Measurements from ENCODE around the gene CCDC170.
A peak's percentile ranks its signal among the peaks of the same experiment; 100 is the strongest.
"Not testable (repeated sequence)": the region's sequence is repeated elsewhere in the genome, so short reads cannot be mapped to it uniquely, and the experiment has no call there.

Gene CCDC170, protein sequence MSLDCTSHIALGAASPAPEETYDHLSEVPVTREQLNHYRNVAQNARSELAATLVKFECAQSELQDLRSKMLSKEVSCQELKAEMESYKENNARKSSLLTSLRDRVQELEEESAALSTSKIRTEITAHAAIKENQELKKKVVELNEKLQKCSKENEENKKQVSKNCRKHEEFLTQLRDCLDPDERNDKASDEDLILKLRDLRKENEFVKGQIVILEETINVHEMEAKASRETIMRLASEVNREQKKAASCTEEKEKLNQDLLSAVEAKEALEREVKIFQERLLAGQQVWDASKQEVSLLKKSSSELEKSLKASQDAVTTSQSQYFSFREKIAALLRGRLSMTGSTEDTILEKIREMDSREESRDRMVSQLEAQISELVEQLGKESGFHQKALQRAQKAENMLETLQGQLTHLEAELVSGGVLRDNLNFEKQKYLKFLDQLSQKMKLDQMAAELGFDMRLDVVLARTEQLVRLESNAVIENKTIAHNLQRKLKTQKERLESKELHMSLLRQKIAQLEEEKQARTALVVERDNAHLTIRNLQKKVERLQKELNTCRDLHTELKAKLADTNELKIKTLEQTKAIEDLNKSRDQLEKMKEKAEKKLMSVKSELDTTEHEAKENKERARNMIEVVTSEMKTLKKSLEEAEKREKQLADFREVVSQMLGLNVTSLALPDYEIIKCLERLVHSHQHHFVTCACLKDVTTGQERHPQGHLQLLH

GRCh38 chr6:151493804-151494234, at the start of gene CCDC170:
Gene CCDC170 (plus strand): TSS chr6:151494017. CDS start chr6:151494129, 112 bp downstream.
- DNase-seq (ENCODE audit: low spot score), result no peak

DNA sequence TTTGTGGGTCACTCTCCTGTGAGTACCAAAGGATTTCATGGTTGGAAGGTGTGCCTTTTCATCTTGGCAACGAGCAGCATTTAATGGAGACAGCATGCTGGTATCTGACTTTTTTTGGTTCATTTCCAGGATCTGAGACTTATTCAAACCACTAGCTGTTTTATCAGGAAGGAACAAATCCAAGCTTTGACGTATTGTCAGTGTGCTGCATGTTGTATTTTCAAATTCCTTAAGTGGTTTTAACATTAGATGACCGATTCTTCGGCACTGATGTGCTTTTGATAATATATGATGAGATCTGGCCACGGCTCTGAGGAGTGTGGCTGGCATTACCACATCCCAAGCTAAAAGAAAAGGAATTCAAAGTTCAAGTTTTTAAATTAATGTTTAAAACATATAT, 48.3 kb upstream of the CCDC170 start:
- no peak for DNase-seq (ENCODE audit: low spot score)

GRCh38 chr6:151447237-151447636, 46.6 kb upstream of the CCDC170 start:
- no peak for DNase-seq (ENCODE audit: low spot score)

DNA sequence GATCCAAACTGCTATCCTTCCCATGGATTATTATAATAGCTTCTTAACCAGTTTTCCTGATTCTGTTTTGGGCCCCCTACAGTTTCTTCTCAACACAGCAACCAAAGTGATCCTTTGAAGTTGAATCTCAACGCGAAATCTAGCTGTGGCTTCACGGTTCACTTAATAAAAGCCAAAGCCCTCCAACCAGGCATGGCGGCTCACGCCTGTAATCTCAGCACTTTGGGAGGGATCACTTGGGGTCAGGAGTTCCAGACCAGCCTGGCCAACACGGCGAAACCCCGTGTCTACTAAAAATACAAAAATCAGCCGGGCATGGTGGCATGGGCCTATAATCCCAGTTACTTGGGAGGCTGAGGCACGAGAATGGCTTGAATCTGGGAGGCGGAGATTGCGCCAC, 45.2 kb upstream of the CCDC170 start:
- DNase-seq (ENCODE audit: low spot score), result no peak

- DNase-seq (ENCODE audit: low spot score), result not testable (repeated sequence)
Measured at GRCh38 chr6:151450928-151451327, 42.9 kb upstream of the CCDC170 start.

GRCh38 chr6:151451417-151451949, 42.3 kb upstream of the CCDC170 start:
- no peak for DNase-seq (ENCODE audit: low spot score)

DNA sequence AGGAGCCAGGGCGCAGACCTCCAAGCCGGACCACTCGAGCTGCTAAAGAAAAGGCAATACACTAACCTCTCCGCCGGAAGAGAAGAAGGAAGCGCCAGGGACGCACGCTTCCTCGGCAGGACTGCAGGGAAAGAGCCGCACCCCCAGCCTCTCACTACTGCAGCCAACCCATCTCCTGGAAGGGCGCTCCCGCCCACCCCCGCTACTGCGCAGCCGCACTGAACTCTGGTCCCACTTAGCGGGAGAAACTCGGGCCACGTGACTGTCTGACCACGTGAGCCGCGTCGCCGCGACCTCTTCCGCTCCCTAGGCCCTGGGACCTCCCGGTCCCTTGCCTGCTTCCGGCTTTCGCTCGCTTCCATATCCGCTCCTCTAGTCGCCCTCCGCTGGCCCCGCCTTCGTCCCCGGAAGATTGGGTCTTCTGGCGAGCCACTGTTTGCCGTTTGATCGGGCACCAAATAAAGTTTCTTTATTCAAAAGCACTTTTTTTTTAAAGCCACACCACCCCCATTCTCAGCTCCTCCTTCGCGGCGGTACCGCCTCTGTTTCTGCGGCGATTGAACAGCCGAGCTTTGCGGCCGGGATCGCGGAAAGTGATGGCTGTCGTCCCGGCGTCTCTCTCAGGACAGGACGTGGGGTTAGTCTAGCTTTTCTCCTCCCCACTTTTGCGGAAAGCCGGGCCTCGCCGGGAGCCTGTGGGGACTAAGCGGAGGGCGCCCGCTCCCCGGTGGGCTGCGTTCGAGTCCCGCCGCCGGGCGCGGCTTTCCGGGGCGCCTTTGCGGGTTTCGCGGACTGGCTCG, 41.7 kb upstream of the CCDC170 start, which contains the start of gene RMND1:
Gene RMND1 (minus strand): TSS at position 177 of the 800 bp plus-strand sequence. CDS start 6,315 bp downstream, outside the sequence.
- DNase-seq (ENCODE audit: low spot score), result peak; percentile 99

DNA sequence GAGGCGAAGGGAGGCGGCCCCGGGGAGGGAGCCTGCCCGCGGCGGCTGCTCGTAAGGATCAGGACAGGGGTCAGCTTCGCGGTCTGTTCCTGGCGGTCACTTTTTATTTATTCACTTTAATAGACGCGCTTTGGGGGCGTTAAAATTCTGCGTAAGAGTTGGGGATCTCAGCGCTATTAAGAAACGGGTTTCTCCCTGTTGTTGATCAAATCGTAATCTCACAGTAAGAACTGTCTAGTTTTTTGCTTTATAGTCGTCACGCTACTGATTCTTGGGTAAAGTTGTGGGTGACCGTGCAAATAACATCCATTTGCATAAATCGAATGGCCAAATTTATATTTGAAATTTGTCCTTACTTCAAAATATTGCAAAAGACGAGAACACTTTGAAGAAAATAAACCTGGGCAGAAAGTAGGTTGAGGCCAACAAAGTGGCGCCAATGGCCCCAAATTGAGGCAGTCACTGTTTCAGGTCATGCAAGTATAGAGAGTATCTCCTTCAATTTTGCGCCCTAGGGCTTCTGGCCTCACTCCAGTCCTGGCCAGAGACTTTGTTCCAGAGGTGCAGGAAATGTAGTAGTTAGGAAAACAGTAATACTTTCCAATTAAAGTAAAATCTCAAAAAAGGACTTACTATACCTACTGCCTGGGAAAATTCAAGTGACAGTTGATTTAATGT, 40.9 kb upstream of the CCDC170 start:
- peak; percentile 16 for DNase-seq (ENCODE audit: low spot score)

DNA sequence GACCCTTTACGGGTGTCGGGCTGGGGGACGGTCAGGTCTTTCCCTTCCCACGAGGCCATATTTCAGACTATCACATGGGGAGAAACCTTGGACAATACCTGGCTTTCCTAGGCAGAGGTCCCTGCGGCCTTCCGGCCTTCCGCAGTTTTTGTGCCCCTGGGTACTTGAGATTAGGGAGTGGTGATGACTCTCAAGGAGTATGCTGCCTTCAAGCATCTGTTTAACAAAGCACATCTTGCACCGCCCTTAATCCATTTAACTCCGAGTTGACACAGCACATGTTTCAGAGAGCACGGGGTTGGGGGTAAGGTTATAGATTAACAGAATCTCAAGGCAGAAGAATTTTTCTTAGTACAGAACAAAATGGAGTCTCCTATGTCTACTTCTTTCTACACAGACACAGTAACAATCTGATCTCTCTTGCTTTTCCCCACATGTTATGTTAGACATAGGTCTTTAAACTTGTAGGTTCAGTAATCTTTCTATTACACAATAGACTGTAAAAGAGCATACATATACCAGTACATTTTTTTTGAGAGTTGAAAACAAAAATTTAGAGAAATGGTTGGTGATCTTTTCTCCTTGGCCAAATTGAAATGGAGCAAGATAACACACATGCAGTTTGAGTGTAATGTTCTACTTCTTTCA, 37.9 kb upstream of the CCDC170 start:
- DNase-seq (ENCODE audit: low spot score), result not testable (repeated sequence)

DNA sequence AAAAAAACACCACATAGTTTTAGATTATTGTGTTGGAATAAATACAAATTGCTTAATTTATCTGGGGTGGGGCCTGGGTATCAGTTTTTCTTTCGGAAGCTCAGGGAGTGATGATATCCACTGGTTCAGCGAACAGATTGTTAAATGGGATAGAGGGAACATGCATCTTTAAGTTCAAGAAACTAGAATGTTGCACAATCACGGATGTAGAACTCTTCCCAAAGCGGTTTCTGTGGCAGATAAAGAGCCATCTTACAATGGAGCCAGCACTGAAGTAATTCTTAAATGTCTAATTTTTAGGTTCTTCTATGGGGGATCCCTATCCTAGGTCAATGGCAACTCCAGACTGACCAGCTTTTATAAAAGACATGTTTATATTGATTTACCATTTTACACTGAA, 32.1 kb upstream of the CCDC170 start:
- no peak for DNase-seq (ENCODE audit: low spot score)

- no peak for DNase-seq (ENCODE audit: low spot score)
Measured at GRCh38 chr6:151464702-151465101, 29.1 kb upstream of the CCDC170 start.

DNA sequence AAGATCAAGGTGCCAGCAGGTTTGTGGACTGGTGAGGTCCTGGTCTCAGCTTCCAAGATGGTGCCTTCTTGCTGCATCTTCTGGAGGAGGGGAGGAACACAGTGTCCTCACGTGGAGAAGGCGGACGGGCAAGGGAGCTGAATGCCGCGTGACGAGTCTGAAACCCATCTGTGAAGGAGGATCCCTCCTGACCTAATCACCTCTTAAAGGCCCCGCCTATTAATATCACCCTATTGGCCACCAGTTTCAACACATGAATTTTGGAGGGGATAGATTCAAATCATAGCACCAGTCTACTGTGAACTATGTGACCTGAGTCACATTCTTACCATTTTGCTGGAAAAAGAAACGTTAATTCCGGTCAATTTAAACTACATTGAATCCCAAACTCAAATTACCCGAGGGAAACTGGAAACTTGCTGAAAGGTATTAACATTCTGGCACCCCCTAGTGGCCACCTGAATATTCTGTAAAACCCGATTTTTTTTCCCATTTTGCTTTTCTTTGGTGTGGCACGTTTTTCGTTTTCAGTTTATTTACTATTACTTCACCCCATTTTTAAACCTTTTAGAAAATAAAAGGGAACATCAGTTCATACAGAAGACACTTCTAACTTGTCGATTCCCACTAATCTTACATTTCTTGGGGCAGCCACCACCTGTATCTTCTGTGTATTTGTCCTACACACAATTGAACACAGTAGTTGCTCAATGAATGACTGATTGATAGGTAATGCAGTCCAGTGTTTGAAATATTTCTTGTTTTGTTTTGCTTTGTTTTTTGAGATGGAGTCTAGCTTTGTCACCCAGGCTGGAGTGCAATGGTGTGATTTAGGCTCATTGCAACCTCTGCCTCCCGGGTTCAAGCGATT, 17.9 kb upstream of the CCDC170 start:
- DNase-seq (ENCODE audit: low spot score), result peak; percentile 73

DNA sequence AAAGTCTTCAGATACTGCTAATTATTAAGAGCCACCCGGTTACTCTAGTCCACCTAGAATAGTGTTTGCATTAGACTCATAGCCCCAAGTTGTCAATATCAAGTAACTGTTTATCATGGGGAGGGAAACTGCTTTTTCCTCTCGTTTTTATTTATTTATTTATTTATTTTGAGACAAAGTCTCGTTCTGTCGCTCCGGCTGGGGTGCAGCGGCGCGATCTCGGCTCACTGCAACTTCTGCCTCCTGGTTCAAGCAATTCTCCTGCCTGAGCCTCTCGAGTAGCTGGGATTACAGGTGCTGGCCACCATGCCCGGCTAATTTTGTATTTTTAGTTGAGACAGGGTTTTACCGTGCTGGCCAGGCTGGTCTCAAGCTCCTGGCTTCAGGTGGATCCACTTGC, 16.1 kb upstream of the CCDC170 start:
- DNase-seq (ENCODE audit: low spot score), result no peak

DNA sequence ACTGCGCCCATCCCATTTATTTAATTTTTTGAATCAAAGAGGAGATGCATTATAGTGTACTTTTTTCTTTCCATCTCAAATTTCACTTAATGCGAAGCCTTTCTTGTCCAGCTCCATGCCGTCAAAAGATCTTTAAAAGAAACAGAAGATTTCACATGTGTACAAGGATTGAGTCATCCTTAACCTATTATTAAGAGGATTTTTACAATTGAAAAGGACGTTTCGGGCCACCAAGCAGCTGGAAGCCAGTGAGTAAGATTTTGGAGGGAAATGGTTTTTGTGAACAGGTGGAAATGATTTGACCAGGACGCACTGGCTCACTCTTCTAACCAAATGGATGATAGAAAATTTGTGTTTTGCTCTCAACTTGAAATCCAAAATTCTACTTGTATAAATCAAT, 15.1 kb upstream of the CCDC170 start:
- no peak for DNase-seq (ENCODE audit: low spot score)

- no peak for DNase-seq (ENCODE audit: low spot score)
Measured at GRCh38 chr6:151481786-151482185, 12.0 kb upstream of the CCDC170 start.

DNA sequence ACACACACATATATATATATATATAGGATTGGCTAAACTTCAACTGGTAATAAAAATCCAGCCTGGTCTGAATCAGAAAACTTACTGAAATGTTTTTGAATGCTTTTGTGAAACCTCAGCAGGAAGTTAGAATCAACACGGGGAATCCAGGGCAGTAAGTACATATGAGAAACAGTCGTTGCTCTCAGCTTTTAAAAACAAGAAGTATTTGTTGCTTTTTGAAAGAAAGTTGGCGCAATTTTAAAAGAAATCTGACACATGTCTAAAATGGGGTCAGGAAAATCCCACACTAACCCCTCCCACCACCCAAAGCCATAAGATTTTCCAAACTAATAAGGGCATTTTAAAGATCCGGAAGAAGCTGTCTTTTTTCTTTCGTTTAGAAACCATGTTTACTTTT, 11.5 kb upstream of the CCDC170 start:
- no peak for DNase-seq (ENCODE audit: low spot score)

DNA sequence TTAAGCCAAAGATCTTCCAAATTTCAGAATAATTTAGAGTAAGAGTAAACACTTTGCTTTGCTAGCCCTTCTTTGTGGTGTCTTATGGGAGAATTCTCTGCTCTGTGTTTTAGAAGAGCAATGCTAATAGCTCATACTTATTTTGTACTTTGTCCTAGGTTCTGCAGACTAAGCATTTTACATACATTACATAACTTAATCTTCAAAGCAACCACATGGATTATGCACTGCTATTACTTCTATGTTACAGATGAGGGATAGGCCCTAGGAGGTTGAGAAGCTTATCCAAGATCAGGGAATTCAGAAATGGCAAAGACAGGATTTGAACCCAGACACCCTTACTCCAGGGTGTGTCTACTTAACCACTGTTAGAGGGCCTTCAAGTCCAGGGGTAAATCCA, 9.8 kb upstream of the CCDC170 start:
- no peak for DNase-seq (ENCODE audit: low spot score)

- no peak for DNase-seq (ENCODE audit: low spot score)
Measured at GRCh38 chr6:151488226-151488625, 5.6 kb upstream of the CCDC170 start.

DNA sequence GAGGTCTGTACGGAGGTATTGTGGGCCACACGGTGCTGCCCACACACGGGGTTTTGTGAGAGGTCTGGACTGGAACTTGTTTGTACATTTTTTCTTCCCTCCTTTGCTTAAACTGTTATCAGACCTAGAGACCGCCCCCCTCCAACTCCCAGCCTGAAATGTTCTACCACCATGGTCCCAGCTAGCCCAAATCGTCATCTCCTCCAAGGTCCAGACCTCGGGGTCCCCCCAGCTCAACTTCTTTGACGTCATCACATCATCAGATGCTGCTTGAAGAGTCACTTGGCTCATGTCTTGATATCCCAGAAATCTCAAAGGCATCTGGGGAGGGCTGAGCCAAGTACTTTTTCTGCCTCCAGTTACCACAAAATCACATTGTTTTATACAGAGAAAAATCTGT, 2.8 kb upstream of the CCDC170 start:
- DNase-seq (ENCODE audit: low spot score), result no peak
